HUES6 (cell line): ENCODE results near the gene PVALEF.

Source experiments
- H3K27ac ChIP-seq: 2 replicates; pipeline ENCODE4 v1.7.0; 2013; ENCODE audit warnings: low read depth, mild to moderate bottlenecking, low read length, inconsistent platforms
- H3K27me3 ChIP-seq: 2 replicates; pipeline ENCODE4 v1.6.1; 2013; ENCODE audit warnings: low read length; ENCODE audit not compliant: control insufficient read depth, insufficient read depth
- H3K36me3 ChIP-seq: 2 replicates; pipeline ENCODE4 v1.6.1; 2013; ENCODE audit warnings: low read length; ENCODE audit not compliant: control insufficient read depth, insufficient read depth
- H3K4me1 ChIP-seq: 2 replicates; pipeline ENCODE4 v1.6.1; 2013; ENCODE audit warnings: low read length; ENCODE audit not compliant: control insufficient read depth, insufficient read depth
- H3K4me3 ChIP-seq: 2 replicates; pipeline ENCODE4 v1.5.1; 2013; ENCODE audit warnings: low read depth, low read length
- H3K9ac ChIP-seq: one replicate; pipeline ENCODE4 v1.6.1; 2013; ENCODE audit warnings: mild to moderate bottlenecking, low read length
- H3K9me3 ChIP-seq: 2 replicates; pipeline ENCODE4 v1.6.1; 2013; ENCODE audit warnings: low read depth, low read length; ENCODE audit not compliant: control insufficient read depth, insufficient read depth

PVALEF gene

GRCh38 chr17:81210868-81211267 is 45.6 kb downstream of the PVALEF start:
- H3K9ac ChIP-seq: no peak overlapping the region
- peaks cover 16% of the 10 kb centered on the region for H3K36me3 ChIP-seq
- H3K4me1 ChIP-seq: no peaks in the 10 kb centered on the region
- no peaks in the 10 kb centered on the region for H3K27me3 ChIP-seq
- H3K27ac ChIP-seq: no peak overlapping the region
- H3K4me3 ChIP-seq: no peak overlapping the region
- no peaks in the 10 kb centered on the region for H3K9me3 ChIP-seq

GRCh38 chr17:81212365-81212764 is 47.1 kb downstream of the PVALEF start:
- Histone ChIP-seq H3K9ac (no peak overlapping the region), H3K36me3 (peaks cover 24% of the 10 kb centered on the region; the same call in 1 of the 2 replicates), H3K9me3 (no peaks in the 10 kb centered on the region), H3K4me1 (no peaks in the 10 kb centered on the region), H3K27me3 (no peaks in the 10 kb centered on the region), H3K4me3 (no peak overlapping the region), H3K27ac (no peak overlapping the region)

GRCh38 chr17:81213978-81214377 is 48.7 kb downstream of the PVALEF start:
- H3K36me3 ChIP-seq: peaks cover 14% of the 10 kb centered on the region; the same call in 1 of the 2 replicates
- no peak overlapping the region for H3K4me3 ChIP-seq
- no peaks in the 10 kb centered on the region for H3K9me3 ChIP-seq
- H3K4me1 ChIP-seq: no peaks in the 10 kb centered on the region
- no peak overlapping the region for H3K27ac ChIP-seq
- H3K27me3 ChIP-seq: no peaks in the 10 kb centered on the region
- H3K9ac ChIP-seq: no peak overlapping the region

- Histone ChIP-seq H3K4me3 (no peak overlapping the region), H3K9me3 (no peaks in the 10 kb centered on the region), H3K36me3 (peaks cover 19% of the 10 kb centered on the region), H3K27ac (no peak overlapping the region), H3K4me1 (peaks cover 10% of the 10 kb centered on the region), H3K9ac (no peak overlapping the region), H3K27me3 (no peaks in the 10 kb centered on the region)
Measured at GRCh38 chr17:81217491-81217890, 52.2 kb downstream of the PVALEF start.

- H3K9ac ChIP-seq: no peak overlapping the region
- H3K36me3 ChIP-seq: peaks cover 19% of the 10 kb centered on the region
- no peaks in the 10 kb centered on the region for H3K27me3 ChIP-seq
- H3K9me3 ChIP-seq: no peaks in the 10 kb centered on the region
- no peak overlapping the region for H3K27ac ChIP-seq
- peaks cover 10% of the 10 kb centered on the region for H3K4me1 ChIP-seq
- H3K4me3 ChIP-seq: no peak overlapping the region
Measured at GRCh38 chr17:81218459-81218858, 53.2 kb downstream of the PVALEF start.

- Histone ChIP-seq H3K4me3 (no peak overlapping the region), H3K4me1 (peaks cover 15% of the 10 kb centered on the region), H3K27me3 (0 out of 2 replicates have a peak, but pooled peaks cover 4% of the 10 kb centered on the region), H3K9me3 (no peaks in the 10 kb centered on the region), H3K27ac (no peak overlapping the region), H3K36me3 (peaks cover 19% of the 10 kb centered on the region), H3K9ac (no peak overlapping the region)
Measured at GRCh38 chr17:81218991-81219390, 53.7 kb downstream of the PVALEF start.

GRCh38 chr17:81219476-81220180 is 54.3 kb downstream of the PVALEF start:
- no peak overlapping the region for H3K9ac ChIP-seq
- peaks cover 15% of the 10 kb centered on the region for H3K4me1 ChIP-seq
- no peak overlapping the region for H3K27ac ChIP-seq
- H3K36me3 ChIP-seq: peaks cover 19% of the 10 kb centered on the region
- H3K4me3 ChIP-seq: no peak overlapping the region
- H3K9me3 ChIP-seq: no peaks in the 10 kb centered on the region
- 0 out of 2 replicates have a peak, but pooled peaks cover 7% of the 10 kb centered on the region for H3K27me3 ChIP-seq

- Histone ChIP-seq H3K9me3 (no peaks in the 10 kb centered on the region), H3K4me1 (peaks cover 15% of the 10 kb centered on the region), H3K27me3 (0 out of 2 replicates have a peak, but pooled peaks cover 7% of the 10 kb centered on the region), H3K9ac (no peak overlapping the region), H3K4me3 (peak overlapping the region; percentile 91), H3K36me3 (peaks cover 18% of the 10 kb centered on the region), H3K27ac (no peak overlapping the region)
Measured at GRCh38 chr17:81221371-81221841, 56.1 kb downstream of the PVALEF start.

GRCh38 chr17:81221842-81222619 is 56.7 kb downstream of the PVALEF start:
- peaks cover 2% of the 10 kb centered on the region; the same call in 1 of the 2 replicates for H3K9me3 ChIP-seq
- peaks cover 15% of the 10 kb centered on the region for H3K4me1 ChIP-seq
- H3K4me3 ChIP-seq: peak overlapping the region; percentile 91
- 0 out of 2 replicates have a peak, but pooled peaks cover 7% of the 10 kb centered on the region for H3K27me3 ChIP-seq
- peaks cover 12% of the 10 kb centered on the region for H3K36me3 ChIP-seq
- peak overlapping the region; percentile 1 for H3K9ac ChIP-seq
- H3K27ac ChIP-seq: no peak overlapping the region

GRCh38 chr17:81222620-81222905 is 57.3 kb downstream of the PVALEF start:
- H3K4me1 ChIP-seq: peaks cover 15% of the 10 kb centered on the region
- no peak overlapping the region for H3K27ac ChIP-seq
- peak overlapping the region; percentile 91 for H3K4me3 ChIP-seq
- peaks cover 7% of the 10 kb centered on the region for H3K36me3 ChIP-seq
- H3K9me3 ChIP-seq: peaks cover 3% of the 10 kb centered on the region; the same call in 1 of the 2 replicates
- 0 out of 2 replicates have a peak, but pooled peaks cover 7% of the 10 kb centered on the region for H3K27me3 ChIP-seq
- H3K9ac ChIP-seq: no peak overlapping the region
